ENCODE data around the gene MLLT11.

Gene MLLT11

GRCh38 chr1:151026460-151026859 lies 33.7 kb upstream of the MLLT11 start:
- Histone ChIP-seq H2AK5ac (ENCODE audit: low read length) (no peak overlapping the region), H3K4me1 (ENCODE audit: control insufficient read depth, low read depth, low read length) (no peaks in the 10 kb centered on the region), H3K4ac (ENCODE audit: low read depth, low read length) (no peak overlapping the region), H2BK15ac (replicated peaks; ENCODE audit: low read depth) (no peak overlapping the region), H3K27ac (ENCODE audit: low read depth, low read length) (no peak overlapping the region), H3K18ac (ENCODE audit: low read length) (no peak overlapping the region), H3K4me2 (ENCODE audit: low read length) (no peak overlapping the region), H2BK120ac (ENCODE audit: low read depth, low read length) (no peak overlapping the region), H3K36me3 (ENCODE audit: control insufficient read depth, insufficient read depth, low read length) (peaks cover 2% of the 10 kb centered on the region), H4K8ac (ENCODE audit: low read depth, low read length) (no peak overlapping the region), H3K56ac (ENCODE audit: low read length) (no peak overlapping the region), H3K27me3 (ENCODE audit: insufficient read depth, low read length, poor library complexity) (no peaks in the 10 kb centered on the region), H3K23ac (ENCODE audit: low read length) (no peak overlapping the region), H2BK5ac (ENCODE audit: low read length) (no peak overlapping the region), H4K5ac (ENCODE audit: low read length) (no peak overlapping the region), H3K79me1 (ENCODE audit: low read length) (no peaks in the 10 kb centered on the region), H3K79me2 (ENCODE audit: control insufficient read depth, insufficient read depth, low read length) (no peaks in the 10 kb centered on the region), H3K9ac (ENCODE audit: low read length) (no peak overlapping the region), H3K4me3 (ENCODE audit: low read length) (no peak overlapping the region)
- no peak for DNase-seq

GRCh38 chr1:151032164-151032563 lies 28.0 kb upstream of the MLLT11 start:
- no peak overlapping the region for H3K23ac ChIP-seq (ENCODE audit: low read length)
- H3K4me3 ChIP-seq (ENCODE audit: low read length), result no peak overlapping the region
- H3K4ac ChIP-seq (ENCODE audit: low read depth, low read length), result no peak overlapping the region
- no peak overlapping the region for H3K18ac ChIP-seq (ENCODE audit: low read length)
- no peak overlapping the region for H2BK15ac ChIP-seq (replicated peaks; ENCODE audit: low read depth)
- H4K5ac ChIP-seq (ENCODE audit: low read length), result no peak overlapping the region
- H3K4me2 ChIP-seq (ENCODE audit: low read length), result no peak overlapping the region
- no CpG with 5 or more reads among the region's 8 CpGs for WGBS (ENCODE audit: extremely low coverage, insufficient coverage, low lambda C conversion rate)
- no peaks in the 10 kb centered on the region for H3K27me3 ChIP-seq (ENCODE audit: insufficient read depth, low read length, poor library complexity)
- H3K36me3 ChIP-seq (ENCODE audit: control insufficient read depth, insufficient read depth, low read length), result peaks cover 2% of the 10 kb centered on the region
- H3K9ac ChIP-seq (ENCODE audit: low read length), result no peak overlapping the region
- H2BK5ac ChIP-seq (ENCODE audit: low read length), result no peak overlapping the region
- no peak overlapping the region for H4K8ac ChIP-seq (ENCODE audit: low read depth, low read length)
- no peak overlapping the region for H3K56ac ChIP-seq (ENCODE audit: low read length)
- H2BK120ac ChIP-seq (ENCODE audit: low read depth, low read length), result no peak overlapping the region
- no peaks in the 10 kb centered on the region for H3K79me1 ChIP-seq (ENCODE audit: low read length)
- no peak overlapping the region for H3K27ac ChIP-seq (ENCODE audit: low read depth, low read length)
- H2AK5ac ChIP-seq (ENCODE audit: low read length), result no peak overlapping the region
- H3K79me2 ChIP-seq (ENCODE audit: control insufficient read depth, insufficient read depth, low read length), result no peaks in the 10 kb centered on the region
- H3K4me1 ChIP-seq (ENCODE audit: control insufficient read depth, low read depth, low read length), result peaks cover 2% of the 10 kb centered on the region
- DNase-seq, result no peak

DNA sequence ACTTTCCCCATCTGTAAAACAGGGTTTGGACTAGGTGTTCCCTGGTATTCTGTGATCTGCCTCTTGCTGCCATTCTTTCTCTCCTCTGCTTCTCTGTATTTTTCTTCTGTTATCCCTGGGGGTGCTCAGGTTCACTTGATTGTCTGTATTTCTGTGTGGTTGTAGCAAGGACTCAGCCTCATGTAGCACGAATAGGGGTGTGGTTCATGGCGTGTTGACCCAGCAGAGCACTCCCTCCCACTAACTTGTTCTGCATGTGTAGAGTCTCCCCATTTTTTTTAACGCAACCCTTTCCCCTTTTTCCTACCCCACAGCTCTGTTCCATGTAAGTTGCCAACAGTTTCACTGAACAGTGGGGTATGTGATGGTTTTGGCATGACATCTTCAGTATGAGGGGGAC lies 25.0 kb upstream of the MLLT11 start:
- no peak overlapping the region for H2AK5ac ChIP-seq (ENCODE audit: low read length)
- no peak overlapping the region for H3K56ac ChIP-seq (ENCODE audit: low read length)
- no peak overlapping the region for H3K4me2 ChIP-seq (ENCODE audit: low read length)
- H2BK15ac ChIP-seq (replicated peaks; ENCODE audit: low read depth), result no peak overlapping the region
- H4K5ac ChIP-seq (ENCODE audit: low read length), result no peak overlapping the region
- no peaks in the 10 kb centered on the region for H3K27me3 ChIP-seq (ENCODE audit: insufficient read depth, low read length, poor library complexity)
- H3K27ac ChIP-seq (ENCODE audit: low read depth, low read length), result no peak overlapping the region
- no peak overlapping the region for H4K8ac ChIP-seq (ENCODE audit: low read depth, low read length)
- no peaks in the 10 kb centered on the region for H3K79me2 ChIP-seq (ENCODE audit: control insufficient read depth, insufficient read depth, low read length)
- no peaks in the 10 kb centered on the region for H3K79me1 ChIP-seq (ENCODE audit: low read length)
- H3K36me3 ChIP-seq (ENCODE audit: control insufficient read depth, insufficient read depth, low read length), result peaks cover 2% of the 10 kb centered on the region
- DNase-seq, result no peak
- no peak overlapping the region for H3K4me3 ChIP-seq (ENCODE audit: low read length)
- no peak overlapping the region for H3K23ac ChIP-seq (ENCODE audit: low read length)
- no peak overlapping the region for H3K4ac ChIP-seq (ENCODE audit: low read depth, low read length)
- no CpG with 5 or more reads among the region's 3 CpGs for WGBS (ENCODE audit: extremely low coverage, insufficient coverage, low lambda C conversion rate)
- H2BK120ac ChIP-seq (ENCODE audit: low read depth, low read length), result no peak overlapping the region
- no peak overlapping the region for H2BK5ac ChIP-seq (ENCODE audit: low read length)
- H3K18ac ChIP-seq (ENCODE audit: low read length), result no peak overlapping the region
- no peak overlapping the region for H3K9ac ChIP-seq (ENCODE audit: low read length)
- peaks cover 2% of the 10 kb centered on the region for H3K4me1 ChIP-seq (ENCODE audit: control insufficient read depth, low read depth, low read length)

DNA sequence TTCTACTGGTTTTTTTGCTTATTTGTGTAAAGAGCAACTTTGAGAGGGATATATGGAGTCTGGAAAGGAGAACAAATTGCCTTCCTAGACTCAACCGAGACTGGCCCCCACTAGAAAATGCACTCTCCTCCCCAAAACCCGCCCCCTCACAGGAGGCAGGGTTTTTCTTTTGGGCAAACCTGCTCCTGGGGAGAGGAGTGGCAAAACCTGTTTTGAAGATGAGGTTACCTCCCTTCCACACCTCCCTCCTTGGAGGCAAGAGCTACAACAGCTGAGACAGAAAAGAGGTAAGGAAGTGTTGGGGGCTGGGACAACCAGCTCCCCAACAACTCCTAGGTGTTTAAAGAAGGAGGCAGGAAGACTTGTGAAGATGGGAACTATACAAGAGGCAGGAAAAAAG lies 23.8 kb upstream of the MLLT11 start, which contains the start of gene BNIPL:
BNIPL (plus strand) TSS at position 231 of the 400 bp plus-strand sequence; CDS start at position 371, 140 bp downstream.
- H3K4me3 ChIP-seq (ENCODE audit: low read length), result no peak within 1 kb of the TSS
- H3K27ac ChIP-seq (ENCODE audit: low read depth, low read length), result no peak within 1 kb of the TSS
- WGBS (ENCODE audit: extremely low coverage, insufficient coverage, low lambda C conversion rate), result no CpG with 5 or more reads among the region's 2 CpGs

DNA sequence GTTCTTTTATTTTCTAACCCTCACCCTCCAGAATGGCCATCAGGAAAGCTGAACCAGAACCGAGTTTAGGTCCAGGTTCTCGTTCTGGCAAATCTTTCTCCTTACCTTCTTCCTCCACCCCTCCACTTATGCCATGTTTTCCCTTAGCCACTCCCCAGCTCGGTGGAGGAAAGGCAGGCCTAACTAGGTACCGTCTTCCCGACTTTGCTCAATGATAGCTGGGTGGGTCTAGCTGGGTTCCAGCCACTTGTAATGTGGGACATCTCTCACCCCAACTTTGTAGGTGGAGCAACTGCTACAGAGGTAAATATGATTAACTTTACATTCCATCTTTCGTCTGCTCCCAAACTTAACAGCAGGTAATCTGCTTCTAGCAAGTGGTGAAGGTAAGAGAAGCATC lies 23.2 kb upstream of the MLLT11 start:
- Histone ChIP-seq H3K36me3 (ENCODE audit: control insufficient read depth, insufficient read depth, low read length) (peaks cover 2% of the 10 kb centered on the region), H3K4me2 (ENCODE audit: low read length) (no peak overlapping the region), H2BK120ac (ENCODE audit: low read depth, low read length) (no peak overlapping the region), H3K4me3 (ENCODE audit: low read length) (no peak overlapping the region), H4K8ac (ENCODE audit: low read depth, low read length) (no peak overlapping the region), H2AK5ac (ENCODE audit: low read length) (no peak overlapping the region), H3K79me2 (ENCODE audit: control insufficient read depth, insufficient read depth, low read length) (no peaks in the 10 kb centered on the region), H3K23ac (ENCODE audit: low read length) (no peak overlapping the region), H3K9ac (ENCODE audit: low read length) (no peak overlapping the region), H2BK15ac (replicated peaks; ENCODE audit: low read depth) (no peak overlapping the region), H3K4ac (ENCODE audit: low read depth, low read length) (no peak overlapping the region), H3K27ac (ENCODE audit: low read depth, low read length) (no peak overlapping the region), H4K5ac (ENCODE audit: low read length) (no peak overlapping the region), H3K18ac (ENCODE audit: low read length) (no peak overlapping the region), H3K27me3 (ENCODE audit: insufficient read depth, low read length, poor library complexity) (no peaks in the 10 kb centered on the region), H2BK5ac (ENCODE audit: low read length) (no peak overlapping the region), H3K56ac (ENCODE audit: low read length) (no peak overlapping the region), H3K4me1 (ENCODE audit: control insufficient read depth, low read depth, low read length) (peaks cover 2% of the 10 kb centered on the region), H3K79me1 (ENCODE audit: low read length) (no peaks in the 10 kb centered on the region)
- DNase-seq, result no peak
- no CpG with 5 or more reads among the region's 6 CpGs for WGBS (ENCODE audit: extremely low coverage, insufficient coverage, low lambda C conversion rate)

More for the DNA sequence above, 23.8 kb upstream of the MLLT11 start, which contains the start of gene BNIPL:
- Histone ChIP-seq H4K8ac (ENCODE audit: low read depth, low read length) (no peak within 1 kb of the TSS), H2BK5ac (ENCODE audit: low read length) (no peak within 1 kb of the TSS), H3K27me3 (ENCODE audit: insufficient read depth, low read length, poor library complexity) (no peaks in the 10 kb centered on the region), H3K4me2 (ENCODE audit: low read length) (no peak within 1 kb of the TSS), H3K79me1 (ENCODE audit: low read length) (no peaks in the 10 kb centered on the region), H3K36me3 (ENCODE audit: control insufficient read depth, insufficient read depth, low read length) (peaks cover 2% of the 10 kb centered on the region), H4K5ac (ENCODE audit: low read length) (no peak within 1 kb of the TSS), H3K4ac (ENCODE audit: low read depth, low read length) (no peak within 1 kb of the TSS), H3K79me2 (ENCODE audit: control insufficient read depth, insufficient read depth, low read length) (no peaks in the 10 kb centered on the region), H3K18ac (ENCODE audit: low read length) (no peak within 1 kb of the TSS), H3K56ac (ENCODE audit: low read length) (no peak within 1 kb of the TSS), H2AK5ac (ENCODE audit: low read length) (no peak within 1 kb of the TSS), H2BK120ac (ENCODE audit: low read depth, low read length) (no peak within 1 kb of the TSS), H3K23ac (ENCODE audit: low read length) (no peak within 1 kb of the TSS), H2BK15ac (replicated peaks; ENCODE audit: low read depth) (no peak within 1 kb of the TSS), H3K9ac (ENCODE audit: low read length) (no peak within 1 kb of the TSS), H3K4me1 (ENCODE audit: control insufficient read depth, low read depth, low read length) (peaks cover 2% of the 10 kb centered on the region)
- peak; percentile 29 for DNase-seq

GRCh38 chr1:151039521-151039920 lies 20.7 kb upstream of the MLLT11 start:
- peaks cover 2% of the 10 kb centered on the region for H3K4me1 ChIP-seq (ENCODE audit: control insufficient read depth, low read depth, low read length)
- H2AK5ac ChIP-seq (ENCODE audit: low read length), result no peak overlapping the region
- no peak overlapping the region for H3K4ac ChIP-seq (ENCODE audit: low read depth, low read length)
- H3K27me3 ChIP-seq (ENCODE audit: insufficient read depth, low read length, poor library complexity), result no peaks in the 10 kb centered on the region
- no peaks in the 10 kb centered on the region for H3K79me2 ChIP-seq (ENCODE audit: control insufficient read depth, insufficient read depth, low read length)
- peaks cover 2% of the 10 kb centered on the region for H3K36me3 ChIP-seq (ENCODE audit: control insufficient read depth, insufficient read depth, low read length)
- H3K79me1 ChIP-seq (ENCODE audit: low read length), result no peaks in the 10 kb centered on the region
- no peak overlapping the region for H4K8ac ChIP-seq (ENCODE audit: low read depth, low read length)
- no peak overlapping the region for H3K56ac ChIP-seq (ENCODE audit: low read length)
- WGBS (ENCODE audit: extremely low coverage, insufficient coverage, low lambda C conversion rate), result no CpG with 5 or more reads among the region's 3 CpGs
- no peak overlapping the region for H4K5ac ChIP-seq (ENCODE audit: low read length)
- H2BK5ac ChIP-seq (ENCODE audit: low read length), result no peak overlapping the region
- no peak for DNase-seq
- H3K9ac ChIP-seq (ENCODE audit: low read length), result no peak overlapping the region
- H3K4me2 ChIP-seq (ENCODE audit: low read length), result no peak overlapping the region
- no peak overlapping the region for H3K23ac ChIP-seq (ENCODE audit: low read length)
- H3K27ac ChIP-seq (ENCODE audit: low read depth, low read length), result no peak overlapping the region
- no peak overlapping the region for H3K18ac ChIP-seq (ENCODE audit: low read length)
- no peak overlapping the region for H2BK15ac ChIP-seq (replicated peaks; ENCODE audit: low read depth)
- no peak overlapping the region for H2BK120ac ChIP-seq (ENCODE audit: low read depth, low read length)
- H3K4me3 ChIP-seq (ENCODE audit: low read length), result no peak overlapping the region
